SU-DHL-6 (cell line): Measurements from ENCODE around the gene CDC42BPA.

Experiments used
- H2AFZ ChIP-seq: fragments of 200-600 bp; sonication (generic); 2 replicates; pipeline ENCODE4 v1.6.1; 2014; ENCODE audit warnings: low read depth, mild to moderate bottlenecking, moderate library complexity, mixed read lengths, antibody characterized with exemption, low read length; ENCODE audit not compliant: severe bottlenecking
- H3F3A ChIP-seq: fragments of 200-600 bp; shearing (Covaris generic); 2 replicates; pipeline ENCODE4 v1.6.0; 2016; ENCODE audit warnings: antibody characterized with exemption, mild to moderate bottlenecking; ENCODE audit not compliant: insufficient read depth
- H3K27ac ChIP-seq: fragments of 200-600 bp; sonication (generic); 2 replicates; pipeline ENCODE4 v1.5.1; 2016; ENCODE audit warnings: low read depth, mild to moderate bottlenecking, low read length, moderate library complexity, mixed read lengths
- H3K27me3 ChIP-seq: fragments of 200-600 bp; sonication (generic), shearing (Covaris generic); 2 replicates; pipeline ENCODE4 v1.6.0; 2014; ENCODE audit warnings: mild to moderate bottlenecking, low read length
- H3K36me3 ChIP-seq: fragments of 200-600 bp; sonication (generic); 2 replicates; pipeline ENCODE4 v1.6.1; 2014; ENCODE audit warnings: mild to moderate bottlenecking, low read length, mixed read lengths
- H3K4me2 ChIP-seq: fragments of 300-600, 200-600 bp; shearing (Covaris generic), sonication (generic); 2 replicates; pipeline ENCODE4 v1.6.0; 2014; ENCODE audit warnings: low read length, low read depth, mild to moderate bottlenecking; ENCODE audit not compliant: poor library complexity, severe bottlenecking
- H3K4me3 ChIP-seq: fragments of 200-600 bp; sonication (generic); 2 replicates; pipeline ENCODE4 v1.5.1; 2014; ENCODE audit warnings: antibody characterized with exemption, low read length, mild to moderate bottlenecking, mixed read lengths; ENCODE audit not compliant: insufficient read depth, poor library complexity, severe bottlenecking
- H3K79me2 ChIP-seq: fragments of 200-600 bp; sonication (generic); 2 replicates; pipeline ENCODE4 v1.6.1; 2014; ENCODE audit warnings: mild to moderate bottlenecking, low read length, moderate library complexity; ENCODE audit not compliant: insufficient read depth
- H3K9ac ChIP-seq: fragments of 200-600 bp; sonication (generic); 2 replicates; pipeline ENCODE4 v1.7.0; 2014; ENCODE audit warnings: mild to moderate bottlenecking, low read length
- H3K9me2 ChIP-seq: fragments of 200-600 bp; sonication (generic); replicated peaks from 2 replicates; pipeline ENCODE4 v1.6.1; 2014; ENCODE audit warnings: low read length; ENCODE audit not compliant: insufficient read depth
- H3K9me3 ChIP-seq: fragments of 200-600 bp; sonication (generic); 2 replicates; pipeline ENCODE4 v1.6.1; 2014; ENCODE audit warnings: low read length, mixed read lengths; ENCODE audit not compliant: insufficient read depth
- H4K20me1 ChIP-seq: fragments of 200-600 bp; sonication (generic); 2 replicates; pipeline ENCODE4 v1.6.1; 2014; ENCODE audit warnings: low read depth, mild to moderate bottlenecking, antibody characterized with exemption, low read length, moderate library complexity, mixed read lengths
- CTCF ChIP-seq: fragments of 200-600 bp; sonication (generic); IDR thresholded peaks from one replicate; pipeline ENCODE4 v1.5.1; 2017; ENCODE audit warnings: antibody characterized with exemption, mild to moderate bottlenecking, low read length, moderate library complexity; ENCODE audit not compliant: insufficient read depth, poor library complexity, severe bottlenecking
- EZH2phosphoT487 ChIP-seq: fragments of 200-600 bp; sonication (generic), shearing (Covaris generic); conservative IDR thresholded peaks from 2 replicates; pipeline ENCODE4 v1.6.1; 2018; ENCODE audit warnings: mild to moderate bottlenecking, antibody characterized with exemption, low read length, moderate library complexity, mixed read lengths

The CDC42BPA gene

DNA sequence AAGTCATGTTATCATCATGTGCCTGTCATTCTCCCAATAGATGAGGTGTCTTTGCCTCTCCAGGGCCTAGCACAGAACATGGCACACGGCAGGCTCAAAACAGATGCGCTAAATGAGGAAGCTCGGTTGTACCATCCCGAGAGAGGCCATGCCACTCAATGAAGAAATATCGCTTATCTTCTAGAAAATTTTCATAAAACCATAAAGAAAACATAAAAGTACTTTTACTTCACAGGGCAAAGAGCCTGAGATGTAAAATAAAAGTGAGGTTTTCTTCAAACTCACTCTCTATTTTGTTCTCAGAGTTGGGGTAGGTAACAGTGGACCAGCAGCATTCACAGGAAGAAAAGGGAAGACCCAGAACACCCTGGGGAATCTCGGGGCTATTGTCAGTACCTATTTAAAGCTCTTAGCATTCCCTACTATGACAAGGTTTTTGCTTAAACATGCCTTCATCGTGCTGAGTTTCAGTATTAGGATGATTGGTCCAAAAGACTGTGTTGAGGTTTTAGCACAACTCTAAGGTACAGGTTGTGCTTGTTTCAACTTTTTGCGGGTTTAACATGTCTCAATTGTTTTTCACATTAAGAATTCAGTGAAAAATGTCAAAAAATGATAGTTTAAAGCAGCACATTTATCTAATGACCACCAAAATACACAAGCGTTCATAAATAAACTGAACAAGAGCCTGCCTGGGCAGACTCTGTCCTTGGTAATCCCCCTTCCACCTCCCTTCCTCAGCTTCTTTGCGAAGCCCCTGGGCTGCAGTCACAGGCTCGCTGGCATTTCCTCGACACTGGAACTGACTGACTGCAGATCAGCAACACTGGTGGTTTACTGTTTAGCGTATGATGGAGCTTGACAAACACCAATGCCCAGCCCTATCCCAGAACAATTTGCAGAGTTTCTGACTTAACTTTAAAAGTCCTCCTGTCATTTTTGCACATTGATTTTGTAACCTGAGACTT is 322.6 kb downstream of the CDC42BPA start:
- Histone ChIP-seq H3K4me3 (no peak overlapping the region), H3K79me2 (no peaks in the 10 kb centered on the region), H2AFZ (no peak overlapping the region), H3K36me3 (no peaks in the 10 kb centered on the region), H3K27ac (no peak overlapping the region), H3K9me2 (no peaks in the 10 kb centered on the region), H3K9me3 (no peaks in the 10 kb centered on the region), H3K9ac (no peak overlapping the region), H4K20me1 (no peaks in the 10 kb centered on the region), H3F3A (no peaks in the 10 kb centered on the region), H3K27me3 (no peaks in the 10 kb centered on the region), H3K4me2 (no peak overlapping the region)
- TF ChIP-seq EZH2phosphoT487: no peak
- no peak for TF ChIP-seq CTCF

- no peak overlapping the region for H3K4me3 ChIP-seq
- no peaks in the 10 kb centered on the region for H3K36me3 ChIP-seq
- no peak overlapping the region for H3K27ac ChIP-seq
- H2AFZ ChIP-seq: no peak overlapping the region
- no peak for TF ChIP-seq CTCF
- TF ChIP-seq EZH2phosphoT487: no peak
- no peaks in the 10 kb centered on the region for H3K79me2 ChIP-seq
- no peaks in the 10 kb centered on the region for H3K27me3 ChIP-seq
- no peaks in the 10 kb centered on the region for H3K9me2 ChIP-seq
- no peak overlapping the region for H3K4me2 ChIP-seq
- H4K20me1 ChIP-seq: no peaks in the 10 kb centered on the region
- no peaks in the 10 kb centered on the region for H3F3A ChIP-seq
- no peak overlapping the region for H3K9ac ChIP-seq
- H3K9me3 ChIP-seq: no peaks in the 10 kb centered on the region
Measured at GRCh38 chr1:226994586-226995364, 323.5 kb downstream of the CDC42BPA start.

DNA sequence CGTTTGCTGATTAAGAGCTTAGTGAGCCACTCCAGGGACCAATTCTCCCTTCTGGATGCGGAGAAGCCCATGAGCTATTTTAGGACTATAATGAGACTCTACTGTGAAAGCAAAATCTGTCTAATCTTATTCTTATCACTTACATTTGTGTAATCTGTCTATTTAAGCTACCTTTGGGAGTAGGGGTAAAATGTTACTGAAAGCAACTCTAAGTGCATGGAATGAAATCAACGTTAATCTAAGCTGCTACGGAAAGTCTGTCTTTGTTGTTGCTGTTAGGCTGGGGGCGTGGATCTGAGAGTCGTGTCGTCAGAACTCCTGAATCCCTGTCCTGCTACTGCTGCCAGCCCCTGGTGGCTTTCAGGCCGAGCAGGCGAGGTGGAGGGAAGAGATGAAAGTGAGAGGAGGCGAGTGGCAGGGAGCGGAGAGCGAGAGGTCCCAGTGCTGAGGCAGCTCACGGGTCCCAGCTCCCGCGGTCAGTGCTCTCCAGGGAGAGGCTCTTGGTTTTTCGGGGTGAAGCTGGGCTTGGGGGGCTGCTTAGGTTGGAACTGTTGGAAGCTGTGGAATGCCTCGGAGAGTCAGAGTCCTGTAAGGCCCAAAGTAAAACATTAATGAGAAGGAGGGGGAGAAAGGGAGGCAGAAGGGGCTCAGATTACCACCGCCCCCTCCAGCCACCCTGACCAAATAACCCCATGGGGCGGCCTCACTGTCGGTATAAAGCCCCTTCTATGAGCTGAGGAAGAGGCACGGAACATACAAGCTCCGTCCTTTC is 324.3 kb downstream of the CDC42BPA start:
- Histone ChIP-seq H3K27ac (no peak overlapping the region), H3K9ac (no peak overlapping the region), H3K9me2 (no peaks in the 10 kb centered on the region), H3K79me2 (no peaks in the 10 kb centered on the region), H2AFZ (no peak overlapping the region), H4K20me1 (no peaks in the 10 kb centered on the region), H3F3A (no peaks in the 10 kb centered on the region), H3K27me3 (no peaks in the 10 kb centered on the region), H3K36me3 (no peaks in the 10 kb centered on the region), H3K4me3 (no peak overlapping the region), H3K4me2 (no peak overlapping the region), H3K9me3 (no peaks in the 10 kb centered on the region)
- TF ChIP-seq CTCF (no peak), EZH2phosphoT487 (no peak)
